HG02943 (cell line): ENCODE data around the gene LINGO3.
"Not testable (repeated sequence)": the region's sequence is repeated elsewhere in the genome, so short reads cannot be mapped to it uniquely, and the experiment has no call there.

Experiments used
- ATAC-seq: cut with Tn5 transposase; IDR thresholded peaks from one replicate; pipeline ENCODE4 v1.9.1; 2021; ENCODE audit warnings: mild to moderate bottlenecking, low read depth, moderate library complexity; ENCODE audit not compliant: unreplicated experiment

Gene LINGO3

DNA sequence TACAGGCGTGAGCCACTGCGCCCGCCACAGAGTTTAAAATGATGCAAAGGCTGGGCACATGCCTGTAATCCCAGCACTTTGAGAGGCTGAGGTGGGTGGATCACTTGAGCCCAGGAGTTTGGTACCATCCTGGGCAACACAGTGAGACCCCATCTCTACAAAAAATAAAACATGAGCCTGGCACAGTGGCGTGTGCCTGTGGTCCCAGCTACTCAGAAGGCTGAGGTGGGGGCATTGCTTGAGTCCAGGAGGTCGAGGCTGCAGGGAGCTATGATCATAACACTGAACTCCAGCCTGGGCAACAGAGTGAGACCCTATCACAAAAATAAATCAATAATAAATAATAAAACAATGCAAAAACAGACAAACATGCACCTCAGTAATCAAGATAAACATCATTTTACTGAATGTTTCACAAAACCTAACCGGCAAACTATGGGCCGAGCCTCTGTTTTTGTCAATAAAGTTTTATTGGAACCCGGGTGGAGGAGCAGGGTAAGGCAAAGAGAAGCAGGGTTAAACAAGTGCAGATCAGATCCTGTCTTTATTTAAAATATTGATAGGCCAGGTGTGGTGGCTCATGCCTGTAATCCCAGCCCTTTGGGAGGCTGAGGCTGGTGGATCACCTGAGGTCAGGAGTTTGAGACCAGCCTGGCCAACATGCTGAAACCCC, 24.0 kb downstream of the LINGO3 start:
- no peak for ATAC-seq

DNA sequence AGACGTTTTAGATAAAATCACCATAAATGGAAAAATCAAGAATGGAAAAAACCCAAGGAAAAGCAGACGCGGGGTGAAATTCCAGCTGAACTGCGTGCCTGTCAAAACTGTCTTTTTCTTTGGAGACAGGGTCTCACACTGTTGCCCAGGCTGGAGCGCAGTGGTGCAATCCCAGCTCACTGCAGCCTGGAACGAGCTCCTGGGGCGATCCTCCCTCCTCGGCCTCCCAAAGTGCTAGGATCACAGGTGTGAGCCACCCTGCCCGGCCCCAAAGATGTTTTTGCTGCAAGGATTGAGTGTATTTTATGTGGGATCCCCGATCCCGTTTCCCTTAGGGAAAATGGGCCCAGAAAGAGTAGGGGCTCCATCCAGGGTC, 25.1 kb downstream of the LINGO3 start:
- ATAC-seq: no peak

- ATAC-seq: no peak
Measured at GRCh38 chr19:2282062-2282861, 25.7 kb downstream of the LINGO3 start, which contains the start of gene PEAK3. PEAK3 (minus strand) TSS chr19:2282175; CDS start chr19:2280931, 1,244 bp downstream.

DNA sequence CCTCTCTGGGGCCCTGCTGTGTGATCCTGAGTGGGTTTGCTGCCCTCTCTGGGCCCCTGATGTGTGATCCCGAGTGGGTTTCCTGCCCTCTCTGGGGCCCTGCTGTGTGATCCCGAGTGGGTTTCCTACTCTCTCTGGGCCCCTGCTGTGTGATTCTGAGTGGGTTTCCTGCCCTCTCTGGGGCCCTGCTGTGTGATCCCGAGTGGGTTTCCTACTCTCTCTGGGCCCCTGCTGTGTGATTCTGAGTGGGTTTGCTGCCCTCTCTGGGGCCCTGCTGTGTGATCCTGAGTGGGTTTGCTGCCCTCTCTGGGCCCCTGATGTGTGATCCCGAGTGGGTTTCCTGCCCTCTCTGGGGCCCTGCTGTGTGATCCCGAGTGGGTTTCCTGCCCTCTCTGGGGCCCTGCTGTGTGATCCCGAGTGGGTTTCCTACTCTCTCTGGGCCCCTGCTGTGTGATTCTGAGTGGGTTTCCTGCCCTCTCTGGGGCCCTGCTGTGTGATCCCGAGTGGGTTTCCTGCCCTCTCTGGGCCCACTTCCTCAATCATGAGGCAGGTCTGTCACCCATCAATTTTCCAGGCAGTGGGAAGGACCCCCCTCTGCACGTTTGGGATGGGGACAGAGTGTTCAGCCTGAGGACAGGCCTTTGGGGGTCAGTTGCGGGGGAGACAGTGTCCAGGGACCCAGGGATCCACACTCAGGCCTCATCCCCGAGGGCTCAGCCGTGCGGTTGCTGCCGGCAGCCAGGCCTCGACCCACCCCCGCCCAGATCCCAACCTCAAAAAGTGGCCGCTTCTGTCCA, 26.5 kb downstream of the LINGO3 start:
- not testable (repeated sequence) for ATAC-seq

DNA sequence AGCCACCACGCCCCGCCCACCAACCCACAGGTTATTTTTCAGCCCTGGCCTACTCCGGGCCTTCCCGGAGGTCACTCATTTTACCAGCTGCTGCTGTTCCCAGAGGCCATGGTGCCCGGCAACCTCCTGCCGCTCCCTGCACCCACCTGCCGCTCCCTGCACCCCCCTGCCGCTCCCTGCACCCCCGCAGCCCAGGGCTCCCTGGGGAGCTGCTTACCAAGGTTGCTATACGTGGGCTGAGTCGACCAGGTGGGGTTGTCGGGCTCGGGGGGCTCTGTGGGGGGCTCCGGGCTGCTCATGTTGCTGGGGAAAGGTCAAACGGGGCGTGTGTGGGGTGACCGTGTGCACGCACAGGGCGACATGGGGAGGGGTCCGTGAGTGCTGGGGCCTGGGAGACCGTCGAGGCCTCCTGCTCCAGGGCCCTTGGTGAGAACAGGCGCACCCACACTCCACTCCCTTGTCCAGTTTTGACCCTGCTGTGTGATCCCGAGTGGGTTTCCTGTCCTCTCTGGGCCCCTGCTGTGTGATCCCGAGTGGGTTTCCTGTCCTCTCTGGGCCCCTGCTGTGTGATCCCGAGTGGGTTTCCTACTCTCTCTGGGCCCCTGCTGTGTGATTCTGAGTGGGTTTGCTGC, 27.2 kb downstream of the LINGO3 start:
- no peak for ATAC-seq

- no peak for ATAC-seq
Measured at GRCh38 chr19:2278459-2279158, 29.3 kb downstream of the LINGO3 start.

- ATAC-seq: no peak
Measured at GRCh38 chr19:2277138-2277537, 30.8 kb downstream of the LINGO3 start.

DNA sequence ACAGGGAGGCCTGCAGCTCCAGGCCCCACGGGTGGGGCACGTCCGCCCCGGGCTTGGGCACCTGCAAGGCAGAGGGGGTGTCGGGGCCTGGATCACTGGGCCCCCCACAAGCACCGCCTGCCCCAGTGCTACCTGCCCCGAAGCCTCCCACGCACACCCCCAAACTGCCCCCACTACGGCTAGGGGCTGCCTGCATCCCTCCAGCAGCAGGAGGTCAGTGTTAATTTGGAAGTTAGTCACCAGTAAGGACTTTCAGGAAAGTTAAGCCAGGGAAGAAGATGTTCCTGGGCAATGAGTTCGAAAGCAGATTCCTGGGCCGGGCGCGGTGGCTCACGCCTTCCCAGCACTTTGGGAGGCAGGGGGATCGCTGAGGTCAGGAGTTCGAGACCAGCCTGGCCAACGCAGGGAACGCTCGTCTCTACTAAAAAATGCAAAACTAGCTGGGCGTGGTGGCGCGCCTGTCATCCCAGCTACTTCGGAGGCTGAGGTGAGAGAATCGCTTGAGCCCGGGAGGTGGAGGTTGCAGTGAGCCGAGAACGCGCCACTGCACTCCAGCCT, 31.4 kb downstream of the LINGO3 start:
- ATAC-seq: no peak

GRCh38 chr19:2275588-2276428, 32.1 kb downstream of the LINGO3 start:
- no peak for ATAC-seq

DNA sequence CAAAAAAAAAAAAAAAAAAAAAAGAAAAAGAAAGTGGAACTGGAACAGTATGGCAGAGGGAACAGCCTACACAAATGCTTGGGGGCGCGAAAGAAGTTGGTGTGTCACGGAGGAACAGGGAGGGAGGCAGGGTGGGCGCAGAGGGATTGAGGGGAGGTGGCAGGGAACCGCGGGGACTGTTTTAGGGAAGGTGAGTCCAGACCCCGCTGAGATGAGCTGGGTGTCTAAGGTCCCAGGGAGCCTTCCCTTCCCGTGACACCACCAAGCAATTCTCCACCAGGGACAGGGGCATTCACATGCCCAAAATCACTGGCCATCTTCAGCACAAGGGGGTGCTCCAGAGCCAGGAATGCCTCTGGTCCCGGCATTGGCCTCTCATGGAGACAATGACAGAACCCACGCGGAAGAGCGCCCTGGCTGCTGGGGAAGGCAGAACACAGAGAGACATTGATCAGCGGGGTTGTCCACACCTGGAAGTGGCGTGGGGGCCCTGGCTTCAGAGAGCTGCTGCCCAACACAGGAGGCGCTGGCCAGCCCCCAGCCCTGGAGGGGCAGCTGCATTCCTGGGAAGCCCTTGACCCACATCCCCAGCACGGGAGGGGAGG, 32.9 kb downstream of the LINGO3 start:
- ATAC-seq: no peak

DNA sequence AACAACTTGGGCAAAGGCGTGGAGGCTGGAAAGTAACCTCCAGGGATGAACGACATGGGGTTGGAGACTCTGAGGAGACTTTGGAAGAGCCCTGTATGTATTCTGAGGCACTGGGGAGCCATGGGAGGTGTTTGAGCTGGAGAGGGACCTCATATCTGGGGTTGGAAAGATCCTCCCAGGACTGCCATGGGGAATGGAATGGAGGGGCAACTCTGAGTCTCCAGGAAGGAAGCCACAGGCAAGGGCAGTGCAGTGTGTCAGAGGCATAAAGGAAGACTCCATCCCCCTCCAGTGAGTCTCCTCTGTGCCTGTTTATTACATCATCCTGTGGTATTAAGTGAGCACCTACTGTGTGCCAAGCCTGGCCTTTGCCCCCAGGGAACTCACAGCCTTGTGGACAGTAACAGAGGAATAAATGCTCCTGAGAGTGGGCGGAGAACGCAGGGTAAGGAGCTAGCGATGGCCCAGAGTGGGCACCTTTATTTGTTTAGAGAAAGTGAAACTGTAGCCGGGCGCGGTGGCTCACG, 33.7 kb downstream of the LINGO3 start:
- ATAC-seq: no peak

DNA sequence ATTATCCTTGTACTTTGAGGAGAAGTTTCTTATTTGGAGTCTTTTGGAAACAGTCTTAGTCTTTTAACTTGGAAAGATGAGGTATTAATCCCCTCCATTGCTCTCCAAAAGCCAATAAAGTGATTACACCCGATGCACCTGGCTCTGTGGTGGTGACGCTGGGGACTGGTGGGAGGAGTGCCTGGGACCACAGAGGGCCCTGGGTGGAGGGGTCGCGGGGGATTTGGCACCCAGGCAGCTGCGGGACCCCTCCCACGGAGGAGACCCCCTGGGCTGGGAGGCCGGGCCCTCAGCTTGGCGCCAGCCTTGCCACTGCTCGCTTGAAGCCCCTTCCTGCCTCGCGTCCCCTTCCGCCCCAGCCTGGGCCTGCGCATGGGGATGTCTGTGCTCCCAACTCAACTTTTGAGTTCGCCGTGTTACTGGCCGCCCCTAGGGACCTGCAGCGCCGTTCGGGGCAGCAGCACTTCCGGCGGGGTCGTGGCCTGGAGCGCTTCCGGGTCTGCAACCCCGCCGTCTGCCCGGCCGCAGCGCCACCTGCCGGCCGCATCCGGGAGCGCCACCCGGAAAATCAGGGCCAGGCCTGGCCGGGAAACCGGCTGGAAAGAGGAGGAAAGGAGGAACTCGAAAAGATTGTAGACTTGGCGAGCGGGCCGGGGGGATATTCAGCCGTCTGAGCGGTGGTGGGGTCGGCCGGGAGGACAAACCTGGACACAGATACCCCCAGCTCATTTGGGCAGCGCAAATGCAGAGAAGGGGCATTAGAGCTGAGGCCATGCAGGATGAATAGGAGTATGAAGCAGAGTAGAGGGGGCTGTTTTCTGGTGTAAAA, 34.4 kb downstream of the LINGO3 start:
- ATAC-seq: no peak

GRCh38 chr19:2271234-2272103, 36.5 kb downstream of the LINGO3 start:
- ATAC-seq: no peak

GRCh38 chr19:2270423-2271233, 37.3 kb downstream of the LINGO3 start:
- ATAC-seq: no peak

DNA sequence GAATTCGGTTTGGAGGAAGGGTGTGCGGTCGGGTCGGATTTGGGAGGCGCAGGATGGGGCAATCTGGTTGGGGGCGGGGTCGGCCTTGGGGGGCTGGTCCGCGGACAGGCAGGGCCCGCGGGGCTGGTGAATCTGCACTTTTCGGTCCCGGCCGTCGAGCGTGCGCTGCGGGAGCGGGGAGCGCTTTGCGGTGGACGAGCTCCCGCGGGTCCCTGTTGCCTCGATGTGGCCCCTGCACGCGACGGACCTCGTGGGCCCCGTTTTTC, 37.9 kb downstream of the LINGO3 start:
- no peak for ATAC-seq
